COR-L47 (cell line): ENCODE measurements around the gene NDOR1.
A peak's percentile ranks its signal among the peaks of the same experiment; 100 is the strongest.

Source experiments
- DNase-seq: peaks from one replicate; lab custom pipeline; 2025; lab: John Stamatoyannopoulos, UW

Gene NDOR1

GRCh38 chr9:137220317-137221094 is 15.0 kb downstream of the NDOR1 start:
- no peak for DNase-seq

GRCh38 chr9:137221095-137221505 is 15.6 kb downstream of the NDOR1 start:
- no peak for DNase-seq

GRCh38 chr9:137221506-137222111 is 16.1 kb downstream of the NDOR1 start:
- peak; percentile 38 for DNase-seq

- no peak for DNase-seq
Observed at GRCh38 chr9:137222190-137223077, 16.9 kb downstream of the NDOR1 start, which contains the start of gene RNF208. RNF208 (minus strand) TSS chr9:137222240; CDS start chr9:137221212, 1,028 bp downstream.

DNA sequence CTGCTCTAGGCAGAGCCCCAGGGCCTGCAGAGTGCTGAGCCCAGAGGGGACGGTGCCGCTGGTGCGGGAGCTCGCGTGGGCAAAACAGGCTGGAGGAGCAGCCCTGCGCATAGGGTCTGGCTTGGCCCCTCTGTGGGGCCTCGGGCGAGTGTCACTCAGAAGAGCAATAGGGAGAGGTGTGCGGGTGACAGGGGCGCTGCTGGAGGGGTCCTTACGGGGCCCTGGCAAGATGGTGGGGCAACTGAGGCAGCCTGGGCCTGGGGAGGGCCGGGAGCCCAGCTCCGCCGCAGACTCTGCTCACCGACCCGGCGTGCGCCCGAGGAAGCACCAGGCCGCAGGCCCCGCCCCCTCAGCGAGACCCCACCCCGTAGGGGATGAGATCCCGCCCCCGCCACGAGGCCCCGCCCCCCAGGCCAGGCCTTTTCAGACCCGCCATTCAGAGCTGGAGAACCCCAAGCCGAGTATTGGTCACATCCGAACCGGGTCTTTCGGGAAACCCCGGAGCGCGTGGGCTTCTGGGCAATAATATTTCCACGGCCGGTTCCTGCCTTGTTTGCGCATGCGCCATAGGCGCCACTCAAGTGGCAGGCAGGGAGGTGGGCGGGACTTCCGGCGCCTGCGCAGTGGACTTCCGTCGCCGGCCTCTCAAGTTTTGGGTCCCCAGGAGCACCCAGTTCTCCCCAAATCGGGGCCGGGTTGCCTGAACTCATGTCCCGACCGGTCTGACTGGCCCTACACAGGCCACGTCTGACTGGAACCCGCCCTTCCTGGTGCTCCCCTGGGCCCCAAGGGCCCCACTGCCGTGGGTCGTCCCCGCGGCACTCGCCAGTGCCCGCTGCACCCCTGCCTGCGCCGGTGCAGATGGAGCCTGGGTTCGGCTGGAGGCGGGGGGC is 17.8 kb downstream of the NDOR1 start:
- peak; percentile 98 for DNase-seq

- DNase-seq = no peak
Observed at GRCh38 chr9:137224830-137225694, 19.6 kb downstream of the NDOR1 start, which contains the start of gene CYSRT1. CYSRT1 (plus strand) TSS chr9:137225174; CDS start chr9:137225622, 448 bp downstream.

DNA sequence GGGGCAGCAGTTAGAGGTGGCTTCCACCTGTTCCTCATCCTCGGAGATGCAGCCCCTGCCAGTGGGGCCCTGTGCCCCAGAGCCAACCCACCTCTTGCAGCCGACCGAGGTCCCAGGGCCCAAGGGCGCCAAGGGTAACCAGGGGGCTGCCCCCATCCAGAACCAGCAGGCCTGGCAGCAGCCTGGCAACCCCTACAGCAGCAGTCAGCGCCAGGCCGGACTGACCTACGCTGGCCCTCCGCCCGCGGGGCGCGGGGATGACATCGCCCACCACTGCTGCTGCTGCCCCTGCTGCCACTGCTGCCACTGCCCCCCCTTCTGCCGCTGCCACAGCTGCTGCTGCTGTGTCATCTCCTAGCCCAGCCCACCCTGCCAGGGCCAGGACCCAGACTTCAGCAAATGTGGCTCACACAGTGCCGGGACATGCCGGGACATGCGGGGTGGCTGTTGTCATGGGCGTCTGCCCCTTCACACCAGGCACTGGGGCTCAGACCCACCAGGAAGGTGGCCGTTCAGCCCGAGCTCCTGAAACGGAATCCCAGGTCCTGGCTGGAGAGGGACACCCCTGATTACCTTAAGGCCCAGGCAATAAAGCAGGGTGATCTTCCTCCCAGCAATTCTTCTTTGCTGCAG is 20.3 kb downstream of the NDOR1 start:
- DNase-seq = no peak

DNA sequence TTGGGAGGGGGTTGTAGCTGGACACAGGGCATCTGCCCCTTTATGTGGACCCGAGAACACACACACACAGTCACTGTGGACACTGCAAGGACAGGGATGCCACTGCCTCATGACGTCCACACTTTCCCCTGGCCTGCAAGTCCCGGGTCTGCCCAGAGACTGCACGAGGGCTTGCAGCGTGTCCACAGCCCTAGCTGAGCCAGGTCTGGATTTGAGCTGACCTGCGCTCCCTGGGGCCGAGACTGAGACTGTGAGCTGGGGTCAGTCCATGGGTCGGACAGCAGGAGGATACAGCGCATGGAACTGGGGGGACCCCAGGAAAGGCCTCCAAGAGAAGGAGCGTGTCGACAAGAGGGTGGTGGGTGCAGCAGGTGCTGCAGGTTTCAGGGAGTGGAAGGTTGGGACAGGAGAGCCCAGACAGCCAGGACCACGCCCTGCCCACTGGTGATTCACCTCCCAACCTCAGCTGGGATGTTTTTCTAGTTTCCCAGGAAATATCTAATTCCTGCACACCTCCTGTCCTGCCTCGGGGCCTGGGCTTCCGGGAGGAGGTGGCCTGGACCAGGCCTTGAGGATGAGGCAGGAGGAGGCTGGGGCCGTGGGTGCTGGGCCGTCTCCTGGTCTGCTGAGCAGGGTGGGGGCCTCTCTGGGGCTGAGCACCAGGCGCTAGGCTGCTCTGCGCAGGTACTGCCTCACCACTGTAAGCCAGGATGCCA is 21.0 kb downstream of the NDOR1 start:
- no peak for DNase-seq

DNA sequence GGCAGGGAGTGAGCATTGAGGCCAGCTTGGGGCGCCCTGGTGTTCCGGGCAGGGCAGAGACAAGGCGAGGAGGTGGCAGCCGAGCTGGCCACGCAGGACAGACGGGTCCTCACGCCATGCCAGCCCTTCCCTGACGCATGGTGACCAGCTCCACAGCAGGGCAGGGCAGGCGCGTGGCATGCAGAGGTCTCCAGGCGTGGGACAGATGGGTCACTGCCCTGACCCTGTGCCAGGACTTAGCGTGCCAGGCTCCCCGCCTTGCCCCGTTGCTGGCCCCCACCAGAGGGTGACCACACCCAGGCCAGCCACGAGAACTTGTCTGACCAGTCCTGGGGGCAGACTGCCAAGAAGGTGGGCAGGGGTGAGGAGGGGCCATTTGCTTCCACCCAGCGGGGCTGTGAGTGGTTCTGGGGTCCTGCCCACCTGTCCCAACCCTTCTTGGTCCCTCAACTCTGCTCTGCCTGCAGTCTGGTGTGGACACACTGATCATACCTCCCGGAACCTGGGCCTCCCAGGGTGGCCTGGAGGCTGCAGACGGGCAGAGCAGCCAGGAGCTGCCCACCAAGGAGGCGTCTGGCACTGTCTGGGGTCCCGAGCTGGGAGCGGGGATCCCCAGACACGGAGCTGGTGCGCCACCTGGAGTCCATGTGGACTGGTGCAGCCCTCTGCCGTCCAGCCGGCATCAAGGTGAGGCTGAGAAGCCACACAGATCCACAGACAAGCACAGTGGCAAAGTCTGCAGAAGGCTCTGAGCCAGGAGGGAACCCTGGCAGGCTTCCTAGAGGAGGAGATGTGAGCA is 21.8 kb downstream of the NDOR1 start, which contains the start of gene RNF224:
RNF224 (plus strand) TSS at position 449 of the 799 bp plus-strand sequence. CDS start 834 bp downstream, outside the sequence.
- peak; percentile 75 for DNase-seq

DNA sequence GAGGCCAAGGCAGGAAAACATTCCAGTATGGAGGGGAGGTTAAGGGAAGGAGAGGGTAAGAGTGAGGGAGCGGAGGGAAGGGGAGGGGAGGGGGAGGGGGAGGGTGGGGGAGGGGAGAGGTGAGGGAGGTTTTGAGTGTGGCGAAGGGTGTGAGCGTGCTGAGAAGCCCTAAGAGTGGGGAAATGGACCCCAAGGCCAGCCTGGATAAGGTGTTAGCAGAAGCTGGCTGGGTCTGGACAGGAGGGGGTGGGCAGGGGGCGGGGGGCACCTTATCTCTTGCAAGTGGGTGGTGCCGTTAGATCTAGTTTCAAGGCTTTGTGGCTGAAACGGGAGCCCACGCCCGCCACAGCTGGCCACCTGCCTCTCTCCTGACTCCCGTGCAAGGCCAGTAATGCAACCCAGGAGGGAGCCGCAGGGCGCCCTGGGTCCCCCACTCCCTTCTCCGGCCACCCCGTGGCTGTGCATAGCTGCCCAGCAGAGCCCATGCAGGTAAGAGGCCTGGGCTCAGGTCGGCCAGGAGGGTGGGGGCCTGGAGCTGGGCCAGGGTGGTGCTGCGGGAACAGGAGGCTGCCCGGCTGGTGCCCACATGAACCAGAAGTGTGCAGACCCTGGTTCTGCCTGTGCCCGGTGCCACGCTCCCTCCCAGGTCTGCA is 22.5 kb downstream of the NDOR1 start:
- DNase-seq = no peak

DNA sequence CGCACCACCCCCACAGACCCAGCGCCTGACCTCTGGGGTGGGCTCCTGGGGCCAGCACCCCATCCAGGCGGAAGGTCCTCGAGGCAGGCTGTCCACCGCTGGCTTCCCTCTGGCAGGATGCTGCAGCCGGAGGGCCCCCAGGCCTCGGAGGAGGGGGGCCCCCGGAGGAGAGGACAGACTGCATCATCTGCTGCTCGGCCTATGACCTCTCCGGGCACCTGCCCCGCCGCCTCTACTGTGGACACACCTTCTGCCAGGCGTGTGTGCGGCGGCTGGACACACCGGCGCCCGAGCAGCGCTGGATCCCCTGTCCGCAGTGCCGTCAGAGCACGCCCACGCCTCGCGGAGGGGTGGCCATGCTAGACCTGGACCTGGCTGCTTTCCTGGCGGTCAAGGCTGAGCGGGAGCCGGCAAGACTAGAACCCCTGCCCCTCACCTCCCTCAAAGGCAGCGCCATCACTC is 23.0 kb downstream of the NDOR1 start:
- DNase-seq = no peak

GRCh38 chr9:137228968-137229896 is 23.7 kb downstream of the NDOR1 start:
- DNase-seq = no peak

DNA sequence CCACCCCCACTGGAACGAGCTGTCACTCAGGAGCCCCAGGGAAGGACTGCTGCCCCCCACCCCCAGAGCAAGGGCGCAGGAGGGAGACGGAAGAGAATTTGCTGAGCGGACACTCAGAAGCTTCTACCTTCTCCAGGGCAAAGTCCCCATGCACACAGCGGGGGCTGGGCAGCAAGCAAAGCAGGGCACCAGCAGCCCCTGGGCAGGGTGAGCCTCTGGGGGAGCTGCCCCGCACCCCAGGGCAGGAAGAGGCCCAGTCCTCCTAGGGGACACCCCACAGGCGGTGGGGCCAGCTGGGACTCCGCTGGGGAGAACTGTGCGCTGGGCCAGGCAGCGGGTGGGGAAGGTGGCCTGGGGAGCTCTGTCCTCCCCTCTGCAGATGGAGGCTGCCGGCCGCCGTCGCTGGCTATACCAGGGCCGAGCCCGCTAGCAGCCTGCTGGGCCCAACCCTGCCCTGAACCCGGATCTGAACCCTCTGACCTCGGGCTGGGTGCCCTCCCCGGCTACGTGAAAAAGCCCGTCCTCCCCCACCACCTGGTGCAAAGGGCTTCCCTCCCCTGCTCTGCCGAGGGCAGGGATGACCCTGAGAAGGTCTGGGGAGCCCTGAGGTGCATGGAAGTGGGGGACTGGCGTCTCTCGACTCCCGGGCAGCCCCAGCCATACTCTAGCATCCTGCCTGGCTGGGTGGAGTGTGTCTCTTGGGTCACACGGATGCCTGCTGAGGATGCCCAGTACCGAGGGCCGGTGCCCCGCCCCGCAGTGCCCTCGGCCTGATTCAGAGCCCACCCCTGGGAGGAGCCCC is 24.6 kb downstream of the NDOR1 start:
- DNase-seq = no peak

GRCh38 chr9:137230705-137231371 is 25.3 kb downstream of the NDOR1 start, which contains the start of gene SLC34A3:
SLC34A3 (plus strand) TSS chr9:137230901; CDS start chr9:137231703, 802 bp downstream.
- no peak for DNase-seq
